Stimulated activated CD8-positive, alpha-beta memory T cell treated with anti-CD3 and anti-CD28 coated beads, Interleukin-12 subunit alpha, Interleukin-12 subunit beta, amount 100 ng/mL, for 24 hours (primary cell): ENCODE measurements around the gene INTS12.

Experiments used
- DNase-seq: peaks from one replicate; pipeline ENCODE4 v3.0.0-alpha.2; 2020; ENCODE audit errors: extremely low read depth

INTS12 gene

DNA sequence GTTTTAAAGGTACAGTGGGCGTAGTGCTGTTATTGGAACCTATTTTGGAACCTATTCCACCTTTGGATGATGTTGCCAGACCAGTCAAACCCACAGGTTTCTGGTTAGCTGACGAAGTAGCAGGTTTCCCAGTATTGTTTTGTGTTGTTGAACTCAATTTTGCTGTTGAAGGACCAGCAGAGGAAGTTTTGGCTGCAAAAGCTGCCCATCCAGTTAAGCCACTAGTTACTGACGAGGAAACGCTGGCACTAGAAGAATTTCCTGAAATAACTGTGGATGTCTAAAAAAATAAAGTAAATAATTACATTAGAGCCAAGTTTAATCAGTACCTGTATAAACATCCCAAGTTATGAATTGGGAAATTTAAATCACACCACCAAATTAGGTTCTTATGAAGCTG is 25.5 kb downstream of the INTS12 start:
- DNase-seq = no peak

DNA sequence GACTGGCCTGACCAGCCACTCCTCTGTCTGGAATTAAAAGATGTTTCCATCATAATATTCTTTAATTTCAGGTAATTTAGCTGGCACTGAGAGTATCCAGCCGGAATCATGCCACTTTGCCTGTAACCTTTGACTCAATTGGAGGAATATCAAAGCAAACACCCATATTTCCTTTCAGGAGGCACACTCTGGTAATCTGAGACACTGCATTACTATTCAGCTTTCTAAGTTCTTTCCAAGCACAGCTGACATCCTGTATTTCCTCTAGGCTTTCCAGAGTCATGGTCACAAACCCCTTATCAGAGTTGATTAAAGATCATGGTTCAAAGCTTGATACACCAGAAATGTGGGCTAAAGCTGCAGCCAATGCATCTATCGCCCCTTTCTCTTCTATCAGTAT is 29.3 kb downstream of the INTS12 start:
- DNase-seq = no peak

- DNase-seq = no peak
Measured at GRCh38 chr4:105677709-105678108, 30.8 kb downstream of the INTS12 start.

DNA sequence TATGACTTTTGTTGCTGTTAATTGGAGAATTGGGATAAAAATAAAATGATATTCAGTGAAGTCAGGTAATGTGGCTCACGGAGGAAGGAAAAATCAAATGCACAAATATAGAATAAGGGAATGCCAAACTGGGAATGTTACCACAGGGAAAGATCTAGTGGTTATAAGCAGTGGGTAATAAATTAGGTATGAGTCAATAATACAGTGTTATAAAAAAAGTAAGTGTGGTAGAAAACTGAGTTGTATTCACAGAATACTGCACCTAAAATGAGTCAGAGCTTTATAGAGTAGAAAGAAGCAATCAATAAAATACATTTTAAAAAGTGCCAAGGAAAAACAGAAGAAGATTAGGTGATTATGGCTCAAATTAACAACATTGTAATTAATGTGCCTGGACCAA is 34.5 kb downstream of the INTS12 start:
- DNase-seq = no peak

GRCh38 chr4:105671301-105671700 is 37.2 kb downstream of the INTS12 start:
- DNase-seq = no peak

DNA sequence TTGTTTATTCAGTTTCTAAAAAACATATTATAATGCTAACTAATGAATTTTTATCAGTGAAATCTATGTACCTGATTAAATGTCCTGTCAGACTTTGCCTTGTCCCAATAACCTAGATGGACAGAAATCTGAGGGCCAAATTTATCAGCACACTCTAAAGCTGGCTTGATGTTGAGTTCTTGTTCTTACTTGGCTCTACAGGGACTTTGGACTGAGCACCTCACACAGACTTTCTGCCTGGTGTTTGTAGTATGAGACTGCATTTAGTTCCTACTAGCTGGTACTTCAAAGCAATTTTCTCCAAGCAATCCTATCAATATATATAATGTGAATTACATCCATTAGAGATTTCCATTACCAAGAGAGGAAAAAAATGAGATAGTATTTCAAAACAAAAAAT is 37.8 kb downstream of the INTS12 start:
- no peak for DNase-seq

GRCh38 chr4:105666693-105667092 is 41.8 kb downstream of the INTS12 start:
- no peak for DNase-seq

GRCh38 chr4:105662935-105663675 is 45.4 kb downstream of the INTS12 start:
- DNase-seq = no peak

- DNase-seq = no peak
Measured at GRCh38 chr4:105661028-105661427, 47.5 kb downstream of the INTS12 start.

GRCh38 chr4:105659190-105659589 is 49.3 kb downstream of the INTS12 start:
- no peak for DNase-seq

- DNase-seq = no peak
Measured at GRCh38 chr4:105657117-105657765, 51.2 kb downstream of the INTS12 start.

DNA sequence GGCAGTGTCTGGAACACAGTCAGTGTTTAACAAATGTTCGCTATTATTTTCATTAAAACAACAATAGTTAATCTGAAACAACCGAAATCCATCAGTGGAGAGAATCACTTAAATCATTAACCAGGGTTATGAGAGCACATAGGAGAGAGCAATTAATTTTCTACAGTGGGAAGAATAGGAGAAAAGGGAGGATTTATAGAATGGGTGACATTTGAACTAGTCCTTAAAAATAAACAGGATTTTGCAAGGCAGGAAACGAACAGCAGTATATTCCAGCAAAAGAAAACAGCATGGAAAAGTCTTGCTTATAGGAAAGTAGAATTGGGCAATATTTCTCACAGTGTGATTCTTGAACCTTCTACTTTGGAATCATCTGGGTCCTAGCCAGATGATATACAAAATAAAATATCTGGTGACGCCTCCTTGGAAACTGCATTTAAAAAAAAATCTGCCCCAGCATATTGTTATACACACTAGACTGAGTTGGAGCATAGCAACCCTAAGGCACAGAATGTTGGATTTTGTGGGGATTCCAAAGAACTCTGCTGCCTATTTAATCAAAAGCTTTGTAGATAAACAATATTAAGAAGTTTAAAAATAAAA is 56.1 kb downstream of the INTS12 start:
- DNase-seq = no peak

DNA sequence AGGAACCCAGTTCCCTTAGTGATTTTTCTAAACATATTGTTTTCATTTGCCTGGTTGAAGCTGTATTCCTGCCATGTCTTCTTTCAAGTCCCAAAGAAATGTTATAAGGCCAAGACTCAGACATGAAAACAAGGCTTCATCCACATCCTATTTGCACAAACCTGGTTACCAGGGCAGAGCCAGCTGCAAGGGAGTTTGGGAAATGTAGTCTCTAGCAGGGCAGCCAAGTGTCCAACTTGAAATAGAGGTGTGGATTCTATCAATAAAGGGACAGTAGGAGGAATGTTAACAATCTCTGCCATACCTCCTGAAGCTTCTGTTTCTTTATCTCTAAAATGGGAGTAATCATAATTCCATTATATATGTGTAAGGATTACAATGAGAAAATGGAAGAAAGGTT is 56.6 kb downstream of the INTS12 start:
- DNase-seq = no peak

DNA sequence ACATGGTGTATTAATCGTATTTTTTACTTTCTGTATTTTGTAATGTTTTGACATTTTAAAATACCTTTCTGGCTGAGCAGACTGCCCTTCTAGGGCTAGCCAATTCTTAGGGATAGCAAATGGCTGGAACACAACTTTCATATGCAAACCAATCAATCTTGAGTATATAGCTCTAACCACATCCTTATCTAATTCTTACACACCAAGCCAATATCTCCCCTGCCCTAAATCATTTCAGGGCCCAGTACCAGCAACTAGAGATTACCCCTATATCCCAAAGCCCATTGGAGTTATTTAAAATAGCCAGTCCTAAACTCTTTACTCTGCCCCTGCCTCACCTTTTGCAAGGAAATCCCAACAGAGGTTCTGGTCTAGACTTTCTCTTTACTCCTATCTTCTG is 58.3 kb downstream of the INTS12 start:
- DNase-seq = no peak

DNA sequence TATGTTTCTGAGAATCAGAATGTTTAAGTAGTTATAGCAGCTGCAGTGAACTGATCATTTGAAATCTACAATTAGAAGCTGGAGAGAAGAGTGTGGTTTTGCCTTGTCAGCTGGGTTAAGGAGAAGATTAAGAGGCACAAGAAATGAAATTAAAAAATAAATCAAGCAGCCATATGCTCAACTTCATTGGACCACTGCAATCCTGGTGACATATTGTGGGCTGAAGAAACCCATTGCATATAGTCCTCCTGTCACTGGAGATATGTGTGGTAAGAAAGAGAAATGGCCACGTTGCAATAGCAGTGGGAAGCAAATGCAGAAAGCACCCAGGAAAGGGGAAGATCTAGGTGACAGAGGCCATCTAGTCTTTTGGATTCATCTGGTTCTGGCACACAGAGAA is 63.0 kb downstream of the INTS12 start:
- no peak for DNase-seq

GRCh38 chr4:105644257-105644656 is 64.2 kb downstream of the INTS12 start:
- DNase-seq = no peak

- no peak for DNase-seq
Measured at GRCh38 chr4:105641845-105642244, 66.6 kb downstream of the INTS12 start.

- DNase-seq = no peak
Measured at GRCh38 chr4:105637408-105638176, 70.9 kb downstream of the INTS12 start.

- DNase-seq = no peak
Measured at GRCh38 chr4:105634402-105635080, 73.9 kb downstream of the INTS12 start.

DNA sequence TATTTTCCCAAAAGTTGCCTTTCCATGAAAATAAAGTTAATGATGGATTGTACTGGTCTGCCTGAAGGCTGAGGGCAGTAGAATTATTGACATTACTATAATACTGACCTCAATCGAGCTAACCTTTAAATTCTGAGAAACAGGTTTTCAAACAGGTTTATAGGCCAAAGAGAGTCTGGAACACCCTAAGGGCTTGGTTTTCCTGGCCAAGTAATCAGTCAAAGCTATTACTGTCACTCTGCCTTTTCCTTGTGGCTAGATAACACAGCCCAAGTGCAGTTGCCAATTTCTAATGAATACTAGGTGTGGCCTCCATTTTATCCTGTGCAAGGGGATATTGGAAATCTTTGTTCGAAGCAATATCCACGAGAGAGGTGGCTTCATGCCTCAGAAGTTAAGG is 75.2 kb downstream of the INTS12 start:
- DNase-seq = no peak
